ENCODE results near the gene PLD6. TPM values are rescaled to one million over a fixed set of nuclear protein-coding genes. Genes with fewer than 3 reads are reported as not detected.

PLD6 gene
- total RNA-seq, 4 donors from 2014 or later, result 1.9 to 5.1 (median 2.7) TPM

DNA sequence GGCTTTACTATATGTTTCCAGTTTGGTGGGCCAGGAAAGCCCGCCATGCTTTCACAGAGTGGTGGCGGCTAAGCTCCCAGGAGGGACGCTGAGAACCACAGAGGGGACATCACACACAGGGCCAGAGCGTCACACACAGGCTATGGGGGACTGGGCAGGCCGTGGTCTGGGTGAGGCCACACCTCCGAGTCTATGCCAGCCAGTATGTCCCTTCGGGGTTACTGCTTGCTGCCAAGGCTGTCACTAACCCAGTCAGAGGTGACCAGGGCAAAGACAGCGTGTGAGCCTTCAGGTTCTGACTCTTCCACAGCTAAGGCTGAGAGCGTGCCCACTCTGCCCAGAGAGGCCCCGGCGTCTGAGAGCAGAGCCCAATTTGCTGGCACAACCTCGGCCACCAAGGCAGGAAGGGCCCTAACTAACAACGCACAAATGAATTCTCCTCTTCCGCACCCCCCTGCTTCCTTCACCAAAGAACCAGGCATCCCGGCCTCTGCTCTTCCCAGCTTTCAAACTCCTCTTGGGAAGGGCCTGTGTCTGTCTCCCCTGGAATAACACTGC lies 2.9 kb downstream of the PLD6 start:
- Histone ChIP-seq H3K27me3 (no peaks in the 10 kb centered on the region), H3K27ac (no peak overlapping the region), H3K9me3 (no peaks in the 10 kb centered on the region), H3K4me3 (no peak overlapping the region), H3K36me3 (no peaks in the 10 kb centered on the region), H3K4me1 (peaks cover 12 to 25% of the 10 kb centered on the region in 2 donors)
- TF ChIP-seq POLR2A (IDR thresholded peaks at IDR 0.05) (no peak), CTCF (IDR thresholded peaks at IDR 0.05 in 4 of 5, conservative IDR thresholded peaks at IDR 0.05 in 1 of 5) (no peak)
- intact Hi-C loops (cut with DNase I; ENCODE audit: low total_unique reads), result no loop called here
- in situ Hi-C loops (cut with MboI; ENCODE audit: low sequenced_read_pairs in 4 of 4), result no loop called here
- ATAC-seq, result no peak
- no peak for DNase-seq

DNA sequence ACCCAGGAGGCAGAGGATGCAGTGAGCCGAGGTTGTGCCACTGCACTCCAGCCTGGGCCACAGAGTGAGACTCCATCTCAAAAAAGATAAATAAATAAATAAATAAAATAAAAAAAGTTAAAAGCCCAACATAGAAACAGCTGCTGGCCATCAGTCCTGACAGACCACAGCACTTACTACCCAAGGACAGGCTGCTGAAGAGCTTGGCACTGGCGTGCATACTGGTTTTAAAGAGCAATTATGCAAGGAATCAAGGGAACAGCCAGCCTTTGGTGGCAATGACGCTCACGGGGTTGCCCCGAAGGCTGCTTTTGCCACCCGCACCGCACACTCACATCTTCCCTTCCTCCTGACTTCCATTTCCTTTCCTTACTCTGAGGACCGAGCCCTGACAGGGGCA lies 4.2 kb downstream of the PLD6 start:
- intact Hi-C loops (cut with DNase I; ENCODE audit: low total_unique reads) (no loop called here), in situ Hi-C loops (cut with MboI; ENCODE audit: low sequenced_read_pairs in 4 of 4) (no loop called here)
- H3K27ac ChIP-seq, result no peak overlapping the region

DNA sequence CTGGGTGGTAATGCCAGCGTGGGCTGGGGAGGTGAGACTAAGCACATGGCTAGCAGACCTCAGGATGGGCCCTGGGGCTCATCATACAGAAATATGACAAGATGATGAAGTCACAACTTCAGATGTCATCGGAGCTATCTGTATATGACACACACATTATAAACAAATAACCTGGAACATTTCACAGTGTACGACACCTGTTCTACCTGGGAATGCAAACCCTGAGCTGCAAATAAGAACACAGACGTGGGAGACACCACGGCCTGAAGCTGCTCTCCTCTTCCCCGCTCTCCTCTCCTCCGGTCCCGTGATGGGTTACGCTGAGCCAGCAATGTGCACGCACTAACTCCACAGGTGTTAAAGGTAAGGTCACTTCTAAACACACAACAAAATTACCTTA lies 4.9 kb downstream of the PLD6 start:
- H3K27me3 ChIP-seq, result no peaks in the 10 kb centered on the region
- TF ChIP-seq POLR2A (IDR thresholded peaks at IDR 0.05) (no peak), CTCF (IDR thresholded peaks at IDR 0.05 in 4 of 5, conservative IDR thresholded peaks at IDR 0.05 in 1 of 5) (no peak)
- ATAC-seq, result no peak
- intact Hi-C loops (cut with DNase I; ENCODE audit: low total_unique reads), result no loop called here
- in situ Hi-C loops (cut with MboI; ENCODE audit: low sequenced_read_pairs in 4 of 4), result no loop called here
- DNase-seq, result no peak
- H3K4me1 ChIP-seq, result peaks cover 12 to 23% of the 10 kb centered on the region in 2 donors
- H3K9me3 ChIP-seq, result no peaks in the 10 kb centered on the region
- no peak overlapping the region for H3K4me3 ChIP-seq
- H3K36me3 ChIP-seq, result no peaks in the 10 kb centered on the region
- H3K27ac ChIP-seq, result no peak overlapping the region

More for the DNA sequence above, 4.2 kb downstream of the PLD6 start:
- Histone ChIP-seq H3K36me3 (no peaks in the 10 kb centered on the region), H3K9me3 (no peaks in the 10 kb centered on the region), H3K27me3 (no peaks in the 10 kb centered on the region), H3K4me1 (peaks cover 12 to 25% of the 10 kb centered on the region in 2 donors), H3K4me3 (no peak overlapping the region)
- ATAC-seq (no peak), DNase-seq (no peak)
- TF ChIP-seq CTCF (IDR thresholded peaks at IDR 0.05 in 4 of 5, conservative IDR thresholded peaks at IDR 0.05 in 1 of 5), result no peak
- TF ChIP-seq POLR2A (IDR thresholded peaks at IDR 0.05), result no peak

DNA sequence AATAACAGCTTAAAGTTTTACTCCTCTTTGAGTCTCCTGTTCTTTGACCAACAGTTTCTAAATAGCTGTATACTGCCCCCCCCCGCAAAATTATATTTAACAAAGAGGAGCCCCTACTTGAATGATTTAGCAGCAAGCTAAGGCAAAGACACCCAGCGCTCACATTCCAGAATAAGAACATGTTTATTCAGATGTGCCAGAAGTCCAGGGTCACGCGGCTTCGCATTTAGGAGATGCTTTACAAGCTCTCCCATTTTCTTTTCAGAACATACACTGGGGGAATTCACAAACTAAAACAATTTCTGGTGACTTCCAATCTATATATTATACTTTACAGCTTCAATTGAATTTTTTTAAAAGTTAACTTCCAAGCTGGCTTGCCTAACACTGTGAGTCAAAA lies 5.3 kb downstream of the PLD6 start:
- Histone ChIP-seq H3K4me3 (no peak overlapping the region), H3K4me1 (peaks cover 12 to 23% of the 10 kb centered on the region in 2 donors), H3K27ac (no peak overlapping the region), H3K36me3 (no peaks in the 10 kb centered on the region), H3K9me3 (no peaks in the 10 kb centered on the region), H3K27me3 (no peaks in the 10 kb centered on the region)
- intact Hi-C loops (cut with DNase I; ENCODE audit: low total_unique reads) (no loop called here), in situ Hi-C loops (cut with MboI; ENCODE audit: low sequenced_read_pairs in 4 of 4) (no loop called here)
- no peak for ATAC-seq
- no peak for DNase-seq
- TF ChIP-seq POLR2A (IDR thresholded peaks at IDR 0.05), result no peak
- TF ChIP-seq CTCF (IDR thresholded peaks at IDR 0.05 in 4 of 5, conservative IDR thresholded peaks at IDR 0.05 in 1 of 5), result no peak

DNA sequence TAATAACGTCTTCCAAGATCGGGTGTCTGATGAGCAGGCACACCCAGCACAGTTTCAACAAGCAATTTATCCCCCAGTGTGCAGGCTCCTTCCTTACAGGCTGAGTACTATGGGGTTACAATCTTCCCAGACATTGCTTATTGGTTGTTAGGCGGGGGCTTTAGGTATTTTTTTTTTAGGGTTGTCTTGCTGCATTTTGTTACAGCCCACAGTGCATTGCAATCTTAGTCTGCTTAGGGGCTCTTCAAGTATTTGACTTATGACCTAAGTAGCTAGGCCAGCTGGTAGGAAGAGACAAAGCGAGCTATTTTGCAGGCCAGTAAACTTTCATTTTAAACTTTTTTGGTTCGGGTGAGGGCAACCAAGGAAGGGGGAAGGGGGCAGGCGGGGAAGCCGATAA lies 5.8 kb downstream of the PLD6 start:
- in situ Hi-C loops (cut with MboI; ENCODE audit: low sequenced_read_pairs in 4 of 4) (no loop called here), intact Hi-C loops (cut with DNase I; ENCODE audit: low total_unique reads) (no loop called here)

More for the DNA sequence above, 5.8 kb downstream of the PLD6 start:
- no peaks in the 10 kb centered on the region for H3K36me3 ChIP-seq
- peaks cover 9 to 18% of the 10 kb centered on the region in 2 donors for H3K4me1 ChIP-seq
- ATAC-seq (no peak), DNase-seq (no peak)
- no peak for TF ChIP-seq CTCF (IDR thresholded peaks at IDR 0.05 in 4 of 5, conservative IDR thresholded peaks at IDR 0.05 in 1 of 5)
- no peak for TF ChIP-seq POLR2A (IDR thresholded peaks at IDR 0.05)
- H3K4me3 ChIP-seq, result no peak overlapping the region
- no peaks in the 10 kb centered on the region for H3K27me3 ChIP-seq
- H3K9me3 ChIP-seq, result no peaks in the 10 kb centered on the region
- peak overlapping the region in 1 of 4 donors; percentile 25 for H3K27ac ChIP-seq
